ENCODE data around the gene CCDC43.

GRCh38 chr17:44733753-44734152 is 44.2 kb upstream of the CCDC43 start:
- TF ChIP-seq, protein P1, sequence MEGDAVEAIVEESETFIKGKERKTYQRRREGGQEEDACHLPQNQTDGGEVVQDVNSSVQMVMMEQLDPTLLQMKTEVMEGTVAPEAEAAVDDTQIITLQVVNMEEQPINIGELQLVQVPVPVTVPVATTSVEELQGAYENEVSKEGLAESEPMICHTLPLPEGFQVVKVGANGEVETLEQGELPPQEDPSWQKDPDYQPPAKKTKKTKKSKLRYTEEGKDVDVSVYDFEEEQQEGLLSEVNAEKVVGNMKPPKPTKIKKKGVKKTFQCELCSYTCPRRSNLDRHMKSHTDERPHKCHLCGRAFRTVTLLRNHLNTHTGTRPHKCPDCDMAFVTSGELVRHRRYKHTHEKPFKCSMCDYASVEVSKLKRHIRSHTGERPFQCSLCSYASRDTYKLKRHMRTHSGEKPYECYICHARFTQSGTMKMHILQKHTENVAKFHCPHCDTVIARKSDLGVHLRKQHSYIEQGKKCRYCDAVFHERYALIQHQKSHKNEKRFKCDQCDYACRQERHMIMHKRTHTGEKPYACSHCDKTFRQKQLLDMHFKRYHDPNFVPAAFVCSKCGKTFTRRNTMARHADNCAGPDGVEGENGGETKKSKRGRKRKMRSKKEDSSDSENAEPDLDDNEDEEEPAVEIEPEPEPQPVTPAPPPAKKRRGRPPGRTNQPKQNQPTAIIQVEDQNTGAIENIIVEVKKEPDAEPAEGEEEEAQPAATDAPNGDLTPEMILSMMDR (conservative IDR thresholded peaks at IDR 0.05), result no peak; the same call in 1 of the 2 replicates
- TF ChIP-seq ZFX (IDR thresholded peaks at IDR 0.05), result no peak
